ENCODE results near the gene ADIPOR2.

DNA sequence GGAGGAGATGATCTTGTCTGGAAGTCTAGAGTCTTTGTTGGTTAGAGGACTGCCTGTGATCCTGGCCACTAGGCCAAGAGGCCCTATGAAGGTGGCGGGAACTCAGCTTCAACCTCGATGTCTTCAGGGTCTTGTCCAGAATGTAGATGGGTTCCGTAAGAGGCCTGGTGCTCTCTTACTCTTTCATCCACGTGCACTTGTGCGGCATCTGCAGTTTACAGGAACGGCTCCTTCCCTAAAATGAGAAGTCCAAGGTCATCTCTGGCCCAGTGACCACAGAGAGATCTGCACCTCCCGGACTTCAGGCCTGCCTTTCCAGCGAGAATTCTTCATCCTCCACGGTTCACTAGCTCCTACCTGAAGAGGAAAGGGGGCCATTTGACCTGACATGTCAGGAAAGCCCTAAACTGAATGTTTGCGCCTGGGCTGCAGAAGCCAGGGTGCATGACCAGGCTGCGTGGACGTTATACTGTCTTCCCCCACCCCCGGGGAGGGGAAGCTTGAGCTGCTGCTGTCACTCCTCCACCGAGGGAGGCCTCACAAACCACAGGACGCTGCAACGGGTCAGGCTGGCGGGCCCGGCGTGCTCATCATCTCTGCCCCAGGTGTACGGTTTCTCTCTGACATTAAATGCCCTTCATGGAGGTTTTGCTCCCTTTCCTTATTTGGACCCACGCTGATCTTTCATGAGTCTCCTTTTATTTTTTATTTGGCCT, 44.1 kb upstream of the ADIPOR2 start:
- TF ChIP-seq, protein P1, sequence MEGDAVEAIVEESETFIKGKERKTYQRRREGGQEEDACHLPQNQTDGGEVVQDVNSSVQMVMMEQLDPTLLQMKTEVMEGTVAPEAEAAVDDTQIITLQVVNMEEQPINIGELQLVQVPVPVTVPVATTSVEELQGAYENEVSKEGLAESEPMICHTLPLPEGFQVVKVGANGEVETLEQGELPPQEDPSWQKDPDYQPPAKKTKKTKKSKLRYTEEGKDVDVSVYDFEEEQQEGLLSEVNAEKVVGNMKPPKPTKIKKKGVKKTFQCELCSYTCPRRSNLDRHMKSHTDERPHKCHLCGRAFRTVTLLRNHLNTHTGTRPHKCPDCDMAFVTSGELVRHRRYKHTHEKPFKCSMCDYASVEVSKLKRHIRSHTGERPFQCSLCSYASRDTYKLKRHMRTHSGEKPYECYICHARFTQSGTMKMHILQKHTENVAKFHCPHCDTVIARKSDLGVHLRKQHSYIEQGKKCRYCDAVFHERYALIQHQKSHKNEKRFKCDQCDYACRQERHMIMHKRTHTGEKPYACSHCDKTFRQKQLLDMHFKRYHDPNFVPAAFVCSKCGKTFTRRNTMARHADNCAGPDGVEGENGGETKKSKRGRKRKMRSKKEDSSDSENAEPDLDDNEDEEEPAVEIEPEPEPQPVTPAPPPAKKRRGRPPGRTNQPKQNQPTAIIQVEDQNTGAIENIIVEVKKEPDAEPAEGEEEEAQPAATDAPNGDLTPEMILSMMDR (conservative IDR thresholded peaks at IDR 0.05 in 1 of 2, IDR thresholded peaks at IDR 0.05 in 1 of 2; ENCODE audit: extremely low read depth in 1 of 2, insufficient read depth in 1 of 2, low read depth in 1 of 2, low read length in 2 of 2), result no peak
- no peak for TF ChIP-seq EZH2 (IDR thresholded peaks at IDR 0.05; ENCODE audit: borderline replicate concordance, low read length)
